ENCODE measurements around the gene RUBCNL. TPM values are rescaled to one million over a fixed set of nuclear protein-coding genes. Genes with fewer than 3 reads are reported as not detected.

Gene RUBCNL
- total and polyA plus RNA-seq, 2 of the 8 experiments (the other 6 are each of a cell fraction or from before 2014, with no cell fraction given) = 2.6 to 4.9 TPM

- WGBS, 2 experiments (ENCODE audit: extremely low coverage in 1 of 2, insufficient coverage in 1 of 2, insufficient read length in 1 of 2, insufficient replicate concordance in 2 of 2, low coverage in 1 of 2, low lambda C conversion rate in 2 of 2, missing lambda C conversion rate in 1 of 2) = 84% methylated on average over 3 of the region's 3 CpGs; no CpG with 5 or more reads in 1 of the 2 experiments
- Histone ChIP-seq H3K4me2 (ENCODE audit: insufficient read depth in 1 of 2, low read depth in 2 of 2, low read length in 2 of 2) (no peak overlapping the region), H3K27me3 (replicated peaks in 1 of 4; ENCODE audit: control insufficient read depth in 3 of 4, extremely low read depth in 1 of 4, insufficient read depth in 3 of 4, low read length in 3 of 4) (no peaks in the 10 kb centered on the region; a peak in 1 of 7 replicates), H3K56ac (replicated peaks; ENCODE audit: insufficient read length, low read depth, low read length) (no peak overlapping the region), H2BK120ac (replicated peaks; ENCODE audit: low read depth, low read length) (no peak overlapping the region), H2BK5ac (ENCODE audit: low read depth, low read length) (no peak overlapping the region), H3K4me1 (replicated peaks in 1 of 4; ENCODE audit: control insufficient read depth in 3 of 4, insufficient read depth in 4 of 4, low read length in 3 of 4) (no peaks in the 10 kb centered on the region), H3K18ac (ENCODE audit: extremely low read depth, low read length) (no peak overlapping the region), H3K27ac (ENCODE audit: low read depth, low read length) (no peak overlapping the region), H3K23ac (ENCODE audit: insufficient read length) (no peak overlapping the region), H4K91ac (replicated peaks; ENCODE audit: insufficient read length, low read length) (no peak overlapping the region), H3K36me3 (ENCODE audit: control insufficient read depth in 2 of 4, insufficient read depth in 4 of 4, low read length in 3 of 4) (no peaks in the 10 kb centered on the region), H2BK20ac (ENCODE audit: low read length) (no peak overlapping the region), H2BK12ac (ENCODE audit: low read depth, low read length) (no peak overlapping the region), H4K20me1 (replicated peaks in 1 of 2; ENCODE audit: control insufficient read depth in 1 of 2, insufficient read depth in 2 of 2, low read length in 2 of 2) (no peaks in the 10 kb centered on the region), H3K79me1 (ENCODE audit: low read depth, low read length) (no peaks in the 10 kb centered on the region), H3K14ac (ENCODE audit: insufficient read length) (no peak overlapping the region), H3K79me2 (ENCODE audit: control insufficient read depth in 1 of 2, insufficient read depth in 2 of 2, low read length in 2 of 2) (no peaks in the 10 kb centered on the region), H2BK15ac (ENCODE audit: low read length) (no peak overlapping the region), H2AK5ac (ENCODE audit: low read depth, low read length) (no peak overlapping the region), H4K5ac (ENCODE audit: insufficient read length, low read depth, low read length) (no peak overlapping the region), H3K4ac (replicated peaks; ENCODE audit: insufficient read length, low read depth, low read length) (no peak overlapping the region), H3K9me3 (ENCODE audit: insufficient read depth in 2 of 2, low read depth in 1 of 2, low read length in 1 of 2) (no peaks in the 10 kb centered on the region), H3K4me3 (ENCODE audit: extremely low read depth in 1 of 4, insufficient read depth in 2 of 4, low read depth in 3 of 4, low read length in 4 of 4) (no peak overlapping the region), H2AFZ (ENCODE audit: low read length) (no peak overlapping the region), H3K9ac (replicated peaks in 1 of 4; ENCODE audit: extremely low read depth in 1 of 4, low read depth in 3 of 4, low read length in 3 of 4) (no peak overlapping the region), H4K8ac (ENCODE audit: extremely low read depth, insufficient read depth, low read length) (no peak overlapping the region), H3K23me2 (ENCODE audit: low read depth, low read length) (no peaks in the 10 kb centered on the region)
- FAIRE-seq (no peak), DNase-seq (ENCODE audit: low read depth in 1 of 2, low spot score in 2 of 2) (no peak)
- ChIA-PET CTCF (ENCODE audit: partially characterized antibody) (interaction anchor here (1.0 to 1.8 kb wide), 4 partner anchors 18 to 133 kb away, joined by 3 to 9 read pairs (median 4); no protein-coding TSS in a partner anchor), POLR2A (ENCODE audit: partially characterized antibody) (no interaction called here)
- TF ChIP-seq CHD2 (IDR thresholded peaks at IDR 0.05; ENCODE audit: low read length) (no peak), JUN (IDR thresholded peaks at IDR 0.05; ENCODE audit: low read depth, low read length) (no peak), ZNF274 (IDR thresholded peaks at IDR 0.05; ENCODE audit: borderline replicate concordance, extremely low read depth, low read length) (no peak), SP4 (IDR thresholded peaks at IDR 0.05; ENCODE audit: low read length) (no peak), KDM4A (IDR thresholded peaks at IDR 0.05; ENCODE audit: low read depth, low read length, severe bottlenecking) (no peak), SIX5 (IDR thresholded peaks at IDR 0.05; ENCODE audit: low read depth, low read length) (no peak), EZH2 (IDR thresholded peaks at IDR 0.05; ENCODE audit: low read depth, low read length, severe bottlenecking) (no peak), ASH2L (IDR thresholded peaks at IDR 0.05; ENCODE audit: low read length) (no peak), TBP (IDR thresholded peaks at IDR 0.05; ENCODE audit: low read depth, low read length) (no peak), KDM5A (IDR thresholded peaks at IDR 0.05; ENCODE audit: low read length) (no peak), BCL11A (IDR thresholded peaks at IDR 0.05; ENCODE audit: low read depth in 2 of 2, low read length in 2 of 2) (no peak)
These were observed 93.6 kb downstream of the RUBCNL start for GRCh38 chr13:46293436-46293835.

All from H1 (cell line).